Uterus (tissue), 2 donors: ENCODE measurements around the gene SDHC.

Experiments
- POLR2A ChIP-seq, 2 donors: fragments of 450-650 bp; IDR thresholded peaks; one replicate each; pipeline ENCODE4 v1.6.1; 2016; ENCODE audit warnings: antibody characterized with exemption in 2 of 2, mild to moderate bottlenecking in 1 of 2, moderate library complexity in 1 of 2
- TF ChIP-seq, protein P1 (sequence below), 4 experiments: fragments of 200-600 bp in 2 of 4; fragments of 450-650 bp in 2 of 4; sonication (generic) in 2 of 4; IDR thresholded peaks; one replicate each; pipeline ENCODE4 v1.5.1; 2016 to 2019; ENCODE audit warnings: antibody characterized with exemption in 4 of 4, mild to moderate bottlenecking in 2 of 4, moderate library complexity in 1 of 4

DNA sequence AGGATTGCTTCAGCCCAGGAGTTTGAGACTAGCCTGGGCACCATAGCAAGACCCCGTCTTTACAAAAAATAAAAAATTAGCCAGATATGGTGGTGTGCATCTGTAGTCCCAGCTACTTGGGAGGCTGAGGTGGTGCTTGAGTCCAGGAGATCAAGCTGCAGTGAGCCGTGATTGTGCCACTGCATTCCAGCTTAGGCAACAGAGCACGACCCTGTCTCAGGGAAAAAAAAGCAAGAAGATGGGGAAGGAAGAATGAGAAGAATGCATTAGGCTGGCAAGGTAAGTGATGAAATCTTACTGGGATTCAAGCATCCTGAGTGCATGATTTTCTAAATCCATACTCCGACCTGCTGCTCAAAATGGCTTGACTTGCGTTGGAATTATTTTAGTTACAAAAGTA is 48.9 kb upstream of the SDHC start:
- TF ChIP-seq, protein P1, sequence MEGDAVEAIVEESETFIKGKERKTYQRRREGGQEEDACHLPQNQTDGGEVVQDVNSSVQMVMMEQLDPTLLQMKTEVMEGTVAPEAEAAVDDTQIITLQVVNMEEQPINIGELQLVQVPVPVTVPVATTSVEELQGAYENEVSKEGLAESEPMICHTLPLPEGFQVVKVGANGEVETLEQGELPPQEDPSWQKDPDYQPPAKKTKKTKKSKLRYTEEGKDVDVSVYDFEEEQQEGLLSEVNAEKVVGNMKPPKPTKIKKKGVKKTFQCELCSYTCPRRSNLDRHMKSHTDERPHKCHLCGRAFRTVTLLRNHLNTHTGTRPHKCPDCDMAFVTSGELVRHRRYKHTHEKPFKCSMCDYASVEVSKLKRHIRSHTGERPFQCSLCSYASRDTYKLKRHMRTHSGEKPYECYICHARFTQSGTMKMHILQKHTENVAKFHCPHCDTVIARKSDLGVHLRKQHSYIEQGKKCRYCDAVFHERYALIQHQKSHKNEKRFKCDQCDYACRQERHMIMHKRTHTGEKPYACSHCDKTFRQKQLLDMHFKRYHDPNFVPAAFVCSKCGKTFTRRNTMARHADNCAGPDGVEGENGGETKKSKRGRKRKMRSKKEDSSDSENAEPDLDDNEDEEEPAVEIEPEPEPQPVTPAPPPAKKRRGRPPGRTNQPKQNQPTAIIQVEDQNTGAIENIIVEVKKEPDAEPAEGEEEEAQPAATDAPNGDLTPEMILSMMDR (IDR thresholded peaks at IDR 0.05), result no peak
- no peak for TF ChIP-seq POLR2A (IDR thresholded peaks at IDR 0.05)
